NOMO-1 treated with DMSO at 0.1 percent for 48 hours (cell line): ENCODE data around the gene MID2.
"Not testable (repeated sequence)": the region's sequence is repeated elsewhere in the genome, so short reads cannot be mapped to it uniquely, and the experiment has no call there.

Experiments
- DNase-seq: peaks from one replicate; lab custom pipeline; 2025; ENCODE audit not compliant: unreplicated experiment; lab: John Stamatoyannopoulos, UW

MID2 gene

GRCh38 chrX:107840971-107841370 lies 15.3 kb downstream of the MID2 start:
- DNase-seq, result no peak

DNA sequence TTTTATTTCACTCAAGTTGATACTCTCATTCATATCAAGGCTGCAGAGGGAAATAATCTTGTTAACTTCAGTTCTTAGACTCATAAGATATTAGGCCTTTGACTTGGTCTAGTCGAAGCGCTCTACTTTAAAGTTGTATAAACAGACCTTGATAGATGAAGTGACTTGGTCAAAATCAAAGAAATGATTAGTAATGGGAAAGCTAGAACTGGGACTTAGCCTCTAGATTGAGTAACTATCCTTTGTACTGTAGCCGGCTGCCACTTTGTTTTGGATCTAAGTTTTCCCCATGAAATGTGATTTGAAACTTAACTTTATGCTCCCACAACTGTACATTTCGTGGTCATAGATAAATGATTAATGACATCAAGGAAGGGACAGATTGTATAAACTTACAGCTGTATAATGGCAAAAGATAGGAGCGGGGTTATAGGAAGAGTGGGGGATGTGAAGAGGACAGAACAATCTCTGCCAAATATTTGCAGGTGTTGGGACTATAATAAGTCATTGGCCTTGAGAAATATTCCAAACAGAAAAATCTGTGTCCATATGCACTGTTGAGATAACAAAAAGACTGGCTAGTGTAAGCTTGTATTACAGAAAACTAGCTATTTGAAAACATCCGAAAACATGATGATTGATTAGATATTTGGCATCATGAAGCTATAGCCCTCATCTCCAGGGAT lies 17.2 kb downstream of the MID2 start:
- DNase-seq, result no peak

DNA sequence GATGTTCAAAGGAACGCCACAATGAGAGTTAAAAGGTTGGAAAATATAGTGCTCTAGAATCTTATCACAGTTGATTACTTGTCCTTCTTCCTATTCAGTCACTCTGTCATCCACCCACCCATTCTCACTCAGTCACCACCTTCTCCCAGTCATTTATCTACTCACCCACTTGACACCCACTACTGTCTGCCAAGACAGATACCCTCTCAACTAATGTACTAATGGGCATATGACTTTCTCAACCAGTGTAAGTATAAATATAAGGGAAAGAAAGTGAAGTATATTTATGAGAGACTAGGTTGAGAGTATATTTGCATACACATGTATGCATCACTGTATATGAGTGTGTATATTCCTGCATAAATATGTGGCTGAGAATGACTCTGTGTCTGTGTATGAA lies 20.0 kb downstream of the MID2 start:
- DNase-seq, result no peak

GRCh38 chrX:107848591-107848990 lies 22.9 kb downstream of the MID2 start:
- no peak for DNase-seq

DNA sequence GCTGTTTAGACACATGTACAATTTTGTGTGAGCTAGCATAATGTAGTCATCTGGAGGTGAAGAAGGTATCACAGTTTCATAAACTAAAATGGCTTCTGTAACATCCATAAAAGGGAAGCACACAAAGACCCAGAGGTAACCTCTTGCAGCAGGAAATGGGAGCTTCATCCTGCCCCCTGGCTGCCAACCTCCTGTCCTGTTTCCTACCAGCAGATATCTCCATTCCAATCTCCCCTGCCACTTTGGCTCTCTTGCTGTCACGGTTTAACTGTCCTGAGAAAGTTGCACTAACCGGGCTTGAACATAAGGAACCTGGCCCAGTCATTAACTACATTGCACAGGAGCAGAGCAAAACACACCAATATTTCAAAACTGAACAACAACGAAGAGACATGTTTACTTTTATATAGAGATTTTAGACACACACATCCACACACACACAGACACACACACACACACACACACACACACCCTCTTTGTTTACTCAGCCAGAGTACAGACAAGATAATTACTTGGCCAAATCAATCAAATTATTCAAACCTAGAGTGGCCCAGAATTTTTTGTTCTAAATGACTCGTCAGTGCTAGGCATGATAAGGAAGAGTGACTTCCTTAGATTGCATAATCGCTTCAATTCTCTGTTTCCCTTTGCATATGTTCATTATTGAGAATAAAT lies 24.2 kb downstream of the MID2 start:
- no peak for DNase-seq

DNA sequence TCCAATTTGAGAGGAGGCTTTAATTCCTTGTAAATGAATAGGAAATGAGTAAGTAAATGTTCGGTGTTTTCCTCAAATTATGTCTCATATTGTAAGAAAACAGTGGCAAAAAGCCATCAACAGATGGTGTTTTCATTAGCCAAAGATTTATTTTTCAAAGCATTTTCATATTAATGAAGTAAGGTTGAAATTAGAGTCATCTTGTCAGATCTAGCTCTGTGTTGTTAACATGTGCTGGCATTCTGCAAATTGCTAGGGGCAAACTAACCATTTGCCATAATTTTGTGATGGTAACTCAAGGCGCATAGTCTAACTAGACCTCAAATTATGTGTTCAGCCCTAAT lies 24.7 kb downstream of the MID2 start:
- DNase-seq, result no peak

GRCh38 chrX:107851215-107851614 lies 25.5 kb downstream of the MID2 start:
- no peak for DNase-seq

DNA sequence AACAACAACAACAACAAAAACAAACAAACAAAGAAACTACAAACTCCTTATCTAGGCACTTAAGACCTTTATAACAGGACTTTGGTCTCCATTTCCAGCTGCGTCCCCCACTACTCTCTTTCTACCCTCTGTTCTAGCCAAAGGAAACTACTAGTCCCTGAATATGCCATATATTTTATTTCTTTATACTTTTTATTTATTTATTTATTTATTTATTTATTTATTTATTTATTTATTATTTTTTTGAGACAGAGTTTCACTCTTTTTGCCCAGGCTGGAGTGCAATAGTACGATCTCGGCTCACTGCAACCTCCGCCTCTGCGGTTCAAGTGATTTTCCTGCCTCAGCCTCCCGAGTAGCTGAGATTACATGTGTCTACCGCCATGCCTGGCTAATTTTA lies 26.0 kb downstream of the MID2 start:
- not testable (repeated sequence) for DNase-seq

- DNase-seq, result no peak
These were observed 30.6 kb downstream of the MID2 start for GRCh38 chrX:107856289-107856688.

DNA sequence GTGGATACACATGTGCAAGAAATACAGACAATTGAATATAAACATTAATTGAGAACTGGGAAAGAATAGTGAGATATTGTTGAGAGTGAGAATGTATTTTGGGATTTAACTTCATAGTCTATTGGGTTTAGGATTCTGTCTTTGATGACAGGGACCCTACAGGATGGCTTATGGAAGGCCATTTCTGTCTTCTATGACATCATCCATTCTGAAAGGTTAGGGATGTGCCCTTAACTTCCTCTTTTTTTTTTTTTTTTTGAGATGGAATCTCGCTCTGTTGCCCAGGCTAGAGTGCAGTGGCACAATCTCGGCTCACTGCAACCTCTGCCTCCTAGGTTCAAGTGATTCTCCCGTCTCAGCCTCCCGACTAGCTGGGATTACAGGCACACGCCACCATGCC lies 31.4 kb downstream of the MID2 start:
- DNase-seq, result not testable (repeated sequence)

DNA sequence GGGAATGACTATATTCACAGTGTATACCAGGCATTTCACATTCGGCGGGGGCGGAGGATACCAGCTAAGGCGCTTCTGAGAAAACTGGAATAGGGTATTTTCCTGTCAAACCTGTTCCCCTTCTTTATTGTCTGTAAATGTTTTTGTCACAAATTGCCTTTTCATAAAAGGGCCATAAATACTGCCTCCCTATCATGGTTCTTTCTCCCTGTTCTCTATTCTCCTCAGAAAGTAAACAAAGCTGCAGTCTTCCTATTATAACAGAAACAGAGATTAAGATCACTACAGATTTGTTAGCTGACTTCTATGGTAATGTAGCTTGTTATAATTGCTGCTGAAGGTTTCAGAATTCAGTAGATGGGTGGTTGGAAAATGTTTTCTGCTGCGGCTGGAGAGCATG lies 32.2 kb downstream of the MID2 start:
- DNase-seq, result no peak

DNA sequence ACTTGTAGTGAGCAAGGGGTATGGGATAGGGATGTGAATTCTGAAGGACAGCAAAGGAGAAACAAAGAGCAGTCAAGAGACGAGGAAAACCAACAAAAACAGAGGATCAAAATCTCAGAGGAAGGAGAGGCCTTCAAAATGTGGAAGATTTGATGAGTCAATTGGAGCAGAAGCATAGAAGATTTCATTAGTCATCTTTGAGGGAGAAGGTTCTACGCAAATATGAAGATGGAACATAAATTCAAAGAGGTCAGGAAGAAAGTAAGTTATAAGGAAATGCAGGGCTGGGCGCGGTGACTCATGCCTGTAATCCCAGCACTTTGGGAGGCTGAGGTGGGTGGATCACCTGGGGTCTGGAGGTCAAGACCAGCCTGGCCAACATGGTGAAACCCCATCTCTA lies 35.4 kb downstream of the MID2 start:
- no peak for DNase-seq

DNA sequence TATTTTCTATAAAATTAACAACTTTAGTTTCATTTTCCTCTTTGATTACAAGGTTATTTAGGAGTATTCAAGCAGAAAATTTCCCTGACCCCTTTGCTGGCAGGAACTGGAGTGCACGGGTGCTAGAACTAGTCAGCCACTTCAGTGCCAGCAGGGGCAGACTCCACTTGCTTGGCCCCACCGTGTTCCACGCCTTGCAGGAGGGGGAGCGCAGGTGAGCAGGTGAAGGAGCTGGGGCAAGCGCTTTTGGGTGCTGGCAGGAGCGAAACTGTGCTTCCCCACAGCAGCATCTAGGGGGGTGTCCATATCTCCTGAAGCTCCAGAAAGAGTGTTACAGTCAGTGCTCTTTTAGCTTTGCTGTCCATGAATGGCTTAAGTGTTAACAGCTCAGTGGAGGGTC lies 45.5 kb downstream of the MID2 start:
- no peak for DNase-seq

DNA sequence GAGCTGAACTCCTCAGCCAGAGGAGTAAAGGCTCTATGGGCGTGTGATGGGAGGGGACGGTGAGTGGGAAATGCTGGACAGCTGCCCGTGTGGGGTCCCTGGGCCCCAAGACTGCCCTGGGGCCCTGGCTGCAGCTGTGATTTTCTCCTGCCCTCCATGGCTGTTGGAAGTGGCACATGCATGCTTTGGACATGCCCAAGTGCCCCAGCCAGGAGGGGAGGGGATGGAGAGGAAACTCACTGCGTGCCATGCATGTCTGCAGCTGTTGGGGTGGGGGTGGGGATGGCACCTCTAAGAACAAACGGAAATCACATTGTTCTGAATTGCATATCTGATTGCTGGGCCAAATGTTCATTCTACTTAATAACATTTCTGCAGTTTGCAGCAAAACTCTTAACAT lies 52.4 kb downstream of the MID2 start:
- DNase-seq, result no peak

DNA sequence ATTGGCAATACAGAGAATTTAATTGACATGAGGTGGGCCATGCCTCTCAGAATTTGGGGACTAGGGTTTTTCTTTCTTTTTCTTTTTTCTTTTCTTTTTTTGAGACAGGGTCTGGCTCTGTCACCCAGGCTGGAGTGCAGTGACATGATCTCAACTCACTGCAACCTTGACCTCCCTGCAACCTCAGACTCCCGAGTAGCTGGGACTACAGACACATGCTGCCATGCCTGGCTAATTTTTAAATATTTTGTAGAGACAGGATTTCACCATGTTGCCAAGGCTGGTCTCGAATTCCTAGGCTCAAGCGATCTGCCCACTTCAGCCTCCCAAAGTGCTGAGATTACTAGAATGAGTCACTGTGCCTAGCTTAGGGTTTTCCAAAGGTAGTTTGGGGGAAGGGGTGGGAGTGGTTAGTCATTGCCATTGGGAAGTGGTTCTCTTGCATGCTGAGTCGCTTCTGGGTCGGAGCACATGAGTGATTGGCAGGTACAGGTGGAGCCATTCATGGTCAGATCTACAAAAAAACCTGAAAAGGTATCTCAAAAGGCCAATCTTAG lies 54.5 kb downstream of the MID2 start:
- DNase-seq, result no peak

- DNase-seq, result peak; percentile 54
These were observed 68.4 kb downstream of the MID2 start for GRCh38 chrX:107894038-107894437.

DNA sequence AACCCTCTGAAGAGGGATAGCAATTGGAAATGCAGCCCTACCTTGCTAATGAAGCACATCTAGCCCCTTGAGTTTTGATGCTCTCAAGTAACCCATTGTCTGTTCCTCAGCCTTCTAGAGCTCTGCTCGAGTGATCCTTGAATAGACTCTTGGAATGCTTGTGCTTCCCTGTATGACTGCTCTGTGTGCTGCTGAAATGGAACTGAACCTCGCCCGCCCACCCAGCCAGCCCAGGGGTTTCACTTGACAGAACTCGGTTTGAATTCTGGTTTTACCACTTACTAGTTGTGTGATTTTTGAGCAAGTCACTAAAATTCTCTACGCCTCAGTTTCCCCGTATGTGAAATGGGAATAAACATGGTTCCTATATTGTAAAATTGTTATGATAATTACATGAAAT lies 77.1 kb downstream of the MID2 start:
- DNase-seq, result no peak

DNA sequence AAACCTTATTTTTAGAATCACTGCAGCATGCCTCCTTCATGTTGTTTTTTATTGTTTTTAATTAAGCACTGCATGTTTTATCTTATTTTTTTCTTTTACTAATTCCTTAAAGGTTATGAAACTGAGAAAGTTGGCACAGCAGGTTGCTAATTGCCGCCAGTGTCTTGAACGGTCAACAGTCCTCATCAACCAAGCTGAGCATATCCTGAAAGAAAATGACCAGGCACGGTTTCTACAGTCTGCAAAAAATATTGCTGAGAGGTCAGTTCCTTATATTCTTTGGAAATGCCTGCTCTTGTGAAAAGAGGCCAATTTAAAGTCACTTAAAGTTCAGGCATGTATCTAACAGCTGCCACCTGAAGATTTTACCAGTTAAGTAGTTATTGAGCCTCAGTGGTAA lies 79.7 kb downstream of the MID2 start:
- no peak for DNase-seq

DNA sequence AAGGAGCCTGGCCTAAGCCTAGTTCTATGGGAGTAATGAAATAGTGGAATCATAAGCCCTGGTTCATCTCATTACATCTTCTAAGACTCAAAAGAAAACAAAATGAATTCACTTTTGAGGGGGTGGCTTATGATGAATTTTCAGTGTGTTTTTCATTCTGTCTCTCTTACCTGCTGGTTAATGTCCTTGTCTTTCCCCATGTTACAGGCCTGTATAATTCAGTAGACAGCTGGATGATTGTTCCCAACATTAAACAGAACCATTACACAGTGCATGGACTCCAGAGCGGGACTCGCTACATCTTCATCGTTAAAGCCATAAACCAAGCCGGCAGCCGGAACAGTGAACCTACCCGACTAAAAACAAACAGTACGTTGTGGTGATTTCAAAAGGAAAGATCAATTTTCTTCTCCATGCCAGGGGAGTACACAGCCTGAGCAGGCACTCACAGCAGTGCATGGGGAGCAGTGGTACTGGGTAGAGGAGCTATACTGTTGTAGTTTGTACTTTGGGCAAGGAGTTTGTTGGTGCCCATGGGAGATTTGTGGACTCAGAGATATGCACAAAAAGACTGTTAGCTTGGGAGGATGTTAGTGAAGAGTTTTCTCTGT lies 98.6 kb downstream of the MID2 start:
- no peak for DNase-seq

GRCh38 chrX:107934262-107934661 lies 108.6 kb downstream of the MID2 start:
- DNase-seq, result no peak

DNA sequence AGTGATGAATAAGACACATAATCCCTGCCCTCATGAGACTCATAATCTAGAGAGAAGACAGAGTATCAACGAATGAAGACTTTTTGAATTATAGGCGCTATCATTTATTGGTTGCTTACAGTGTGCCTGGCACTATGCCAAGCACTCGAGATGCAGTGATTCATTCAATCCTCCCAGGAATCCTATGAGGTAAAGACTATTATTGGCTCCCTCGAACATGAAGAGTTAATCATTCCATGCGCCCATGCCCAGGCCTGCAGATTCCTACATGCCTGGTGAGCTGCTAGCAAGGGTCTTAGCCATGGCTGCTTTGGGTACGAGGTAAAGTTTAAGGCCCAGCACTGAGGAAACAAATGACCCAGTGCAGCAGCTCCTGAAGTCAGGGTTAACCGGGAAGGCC lies 109.5 kb downstream of the MID2 start:
- no peak for DNase-seq

GRCh38 chrX:107935664-107936433 lies 110.2 kb downstream of the MID2 start:
- DNase-seq, result no peak
